Body of pancreas (tissue), 4 donors: ENCODE results near the gene TOMM34. TPM values are rescaled to one million over a fixed set of nuclear protein-coding genes. Genes with fewer than 3 reads are reported as not detected.
A peak's percentile ranks its signal among the peaks of the same experiment; 100 is the strongest.

Experiments used
- ATAC-seq: fragments of 150-250 bp; one replicate; pipeline ENCODE4 v1.9.1; 2016
- DNase-seq, 4 donors: peaks; one replicate each; pipeline ENCODE4 v3.0.0-alpha.2; 2019
- H3K27ac ChIP-seq, 4 donors: fragments of 200-600 bp; sonication (generic); 1 replicate in 3 of 4; 2 replicates in 1 of 4; pipeline versions ENCODE4 v1.5.1 to v1.6.1; 2016 to 2019; ENCODE audit warnings: mild to moderate bottlenecking in 1 of 4, mixed read lengths in 1 of 4, moderate library complexity in 1 of 4
- H3K27me3 ChIP-seq, 2 donors: fragments of 200-600 bp; sonication (generic); one replicate each; pipeline ENCODE4 v1.6.0; 2016; ENCODE audit warnings: mild to moderate bottlenecking in 1 of 2
- H3K36me3 ChIP-seq, 2 donors: fragments of 200-600 bp; sonication (generic); replicated peaks in 1 of 2; 2 replicates each; pipeline ENCODE4 v1.5.1; 2016; ENCODE audit warnings: low read depth in 2 of 2; ENCODE audit not compliant: insufficient read depth in 1 of 2
- H3K4me1 ChIP-seq: fragments of 200-600 bp; sonication (generic); one replicate; pipeline ENCODE4 v1.6.0; 2016
- H3K4me3 ChIP-seq, 2 donors: fragments of 200-600 bp; sonication (generic); 1 replicate in 1 of 2; 2 replicates in 1 of 2; pipeline ENCODE4 v1.5.1; 2016 to 2019
- H3K9me3 ChIP-seq, 3 donors: fragments of 200-600 bp; sonication (generic); 1 replicate in 2 of 3; 2 replicates in 1 of 3; pipeline ENCODE4 v1.5.1; 2016
- CTCF ChIP-seq, 7 experiments: fragments of 450-650 bp in 4 of 7; fragments of 200-600 bp in 3 of 7; sonication (generic) in 3 of 7; IDR thresholded peaks; one replicate each; pipeline ENCODE4 v1.5.1; 2016 to 2019; ENCODE audit warnings: antibody characterized with exemption in 7 of 7
- POLR2A ChIP-seq, 3 donors: fragments of 450-650 bp; IDR thresholded peaks; one replicate each; pipeline ENCODE4 v1.6.1; 2016; ENCODE audit warnings: antibody characterized with exemption in 3 of 3, mild to moderate bottlenecking in 2 of 3
- WGBS, 2 donors: methylation state at CpG; one replicate each; pipeline ENCODE4 v1.1.5; 2017; 5-methylcytosine and 5-hydroxymethylcytosine counted together
- intact Hi-C: fragments of 100-400 bp; cut with DNase I; formaldehyde crosslinking; loops from one replicate; pipeline ENCODE4 v1.15.1; 2023
- total RNA-seq, 2 donors: library from RNA; depleted of rRNA; stranded (reverse); fragments of >200 nt; gene quantifications; one replicate each; pipeline ENCODE4 v1.1.0, GENCODE V29; 2016

Gene TOMM34
- total RNA-seq, 2 donors from 2014 or later = 2.6 to 13.0 TPM

GRCh38 chr20:44961870-44962267 is 1.7 kb upstream of the TOMM34 start:
- no peaks in the 10 kb centered on the region for H3K36me3 ChIP-seq
- peaks cover 26% of the 10 kb centered on the region for H3K4me1 ChIP-seq
- DNase-seq = no peak
- intact Hi-C loops = no loop called here
- 72 to 88% methylated on average over 3 of the region's 3 CpGs for WGBS, 2 donors
- H3K27ac ChIP-seq = no peak overlapping the region
- TF ChIP-seq POLR2A (IDR thresholded peaks at IDR 0.05) (no peak), CTCF (IDR thresholded peaks at IDR 0.05) (no peak)
- H3K9me3 ChIP-seq = no peaks in the 10 kb centered on the region
- no peaks in the 10 kb centered on the region for H3K27me3 ChIP-seq
- H3K4me3 ChIP-seq = no peak overlapping the region
- no peak for ATAC-seq

- H3K27me3 ChIP-seq = no peaks in the 10 kb centered on the region
- TF ChIP-seq CTCF (IDR thresholded peaks at IDR 0.05) = no peak
- no peak for TF ChIP-seq POLR2A (IDR thresholded peaks at IDR 0.05)
- H3K4me3 ChIP-seq = no peak overlapping the region
- peaks cover 25% of the 10 kb centered on the region for H3K4me1 ChIP-seq
- intact Hi-C loops = no loop called here
- WGBS, 2 donors = 56 to 68% methylated on average over 4 of the region's 4 CpGs
- DNase-seq (no peak), ATAC-seq (no peak)
- H3K36me3 ChIP-seq = peaks cover 0 to 2% of the 10 kb centered on the region in 2 donors
- peak overlapping the region in 2 of 4 donors; percentile 70 to 82 for H3K27ac ChIP-seq
- H3K9me3 ChIP-seq = no peaks in the 10 kb centered on the region
Measured at GRCh38 chr20:44961011-44961869, 1.0 kb upstream of the TOMM34 start.

GRCh38 chr20:44959638-44960102 is 527 bp downstream of the TOMM34 start:
- peak overlapping the region; percentile 79 to 94 for H3K4me3 ChIP-seq
- ATAC-seq (peak; percentile 1), DNase-seq (peak in 2 of 4 donors; percentile 22 to 29)
- H3K27me3 ChIP-seq = no peaks in the 10 kb centered on the region
- H3K9me3 ChIP-seq = no peaks in the 10 kb centered on the region
- TF ChIP-seq POLR2A (IDR thresholded peaks at IDR 0.05) (no peak), CTCF (IDR thresholded peaks at IDR 0.05) (no peak)
- H3K27ac ChIP-seq = peak overlapping the region; percentile 69 to 82 (median 70)
- peaks cover 0 to 10% of the 10 kb centered on the region in 2 donors for H3K36me3 ChIP-seq
- H3K4me1 ChIP-seq = peaks cover 19% of the 10 kb centered on the region
- intact Hi-C loops = no loop called here
- 3 to 5% methylated on average over 13 of the region's 13 CpGs for WGBS, 2 donors

GRCh38 chr20:44959082-44959637 is 1.0 kb downstream of the TOMM34 start:
- Histone ChIP-seq H3K9me3 (no peaks in the 10 kb centered on the region), H3K4me1 (peaks cover 19% of the 10 kb centered on the region), H3K4me3 (no peak overlapping the region), H3K36me3 (peaks cover 0 to 12% of the 10 kb centered on the region in 2 donors), H3K27me3 (no peaks in the 10 kb centered on the region), H3K27ac (peak overlapping the region in 2 of 4 donors; percentile 69 to 70)
- no peak for TF ChIP-seq POLR2A (IDR thresholded peaks at IDR 0.05)
- no peak for TF ChIP-seq CTCF (IDR thresholded peaks at IDR 0.05)
- DNase-seq (no peak), ATAC-seq (no peak)
- intact Hi-C loops = no loop called here
- 31 to 37% methylated on average over 8 of the region's 8 CpGs for WGBS, 2 donors
